ENCODE measurements around the gene GP5.

DNA sequence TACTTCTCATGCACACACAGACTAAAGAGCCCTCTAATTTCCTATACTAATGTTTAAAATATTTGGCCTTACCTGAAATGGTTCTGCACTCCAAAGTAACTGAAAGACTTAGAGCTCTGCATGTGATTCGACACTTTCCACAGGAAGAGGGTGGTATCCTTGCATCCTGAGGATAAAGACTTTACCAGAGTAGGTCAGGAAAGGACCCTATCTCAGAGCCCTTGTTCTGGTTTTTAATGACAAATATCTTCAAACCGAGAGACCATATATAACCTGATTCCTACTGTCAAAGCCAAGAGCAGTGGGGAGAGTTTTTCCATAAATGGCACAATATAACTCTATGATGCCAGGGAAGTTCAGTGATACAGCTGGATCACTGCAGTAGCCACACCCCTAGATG is at the start of gene GP5:
- TF ChIP-seq POLR2A (IDR thresholded peaks at IDR 0.05; ENCODE audit: insufficient read depth in 1 of 2, low read depth in 2 of 2, low read length in 2 of 2) = no peak
- TF ChIP-seq NBN (conservative IDR thresholded peaks at IDR 0.05) = no peak
- no peak for TF ChIP-seq CTCF (CRISPR knock-in tag; IDR thresholded peaks at IDR 0.05)
- TF ChIP-seq MEIS1 (CRISPR knock-in tag; IDR thresholded peaks at IDR 0.05; ENCODE audit: borderline replicate concordance) = no peak
- no peak for TF ChIP-seq HNF4A (CRISPR knock-in tag; IDR thresholded peaks at IDR 0.05)
- no peak for TF ChIP-seq MNT (IDR thresholded peaks at IDR 0.05)
- no peak for TF ChIP-seq ERF (CRISPR knock-in tag; IDR thresholded peaks at IDR 0.05)
- TF ChIP-seq, protein P1, sequence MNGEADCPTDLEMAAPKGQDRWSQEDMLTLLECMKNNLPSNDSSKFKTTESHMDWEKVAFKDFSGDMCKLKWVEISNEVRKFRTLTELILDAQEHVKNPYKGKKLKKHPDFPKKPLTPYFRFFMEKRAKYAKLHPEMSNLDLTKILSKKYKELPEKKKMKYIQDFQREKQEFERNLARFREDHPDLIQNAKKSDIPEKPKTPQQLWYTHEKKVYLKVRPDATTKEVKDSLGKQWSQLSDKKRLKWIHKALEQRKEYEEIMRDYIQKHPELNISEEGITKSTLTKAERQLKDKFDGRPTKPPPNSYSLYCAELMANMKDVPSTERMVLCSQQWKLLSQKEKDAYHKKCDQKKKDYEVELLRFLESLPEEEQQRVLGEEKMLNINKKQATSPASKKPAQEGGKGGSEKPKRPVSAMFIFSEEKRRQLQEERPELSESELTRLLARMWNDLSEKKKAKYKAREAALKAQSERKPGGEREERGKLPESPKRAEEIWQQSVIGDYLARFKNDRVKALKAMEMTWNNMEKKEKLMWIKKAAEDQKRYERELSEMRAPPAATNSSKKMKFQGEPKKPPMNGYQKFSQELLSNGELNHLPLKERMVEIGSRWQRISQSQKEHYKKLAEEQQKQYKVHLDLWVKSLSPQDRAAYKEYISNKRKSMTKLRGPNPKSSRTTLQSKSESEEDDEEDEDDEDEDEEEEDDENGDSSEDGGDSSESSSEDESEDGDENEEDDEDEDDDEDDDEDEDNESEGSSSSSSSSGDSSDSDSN (CRISPR knock-in tag; IDR thresholded peaks at IDR 0.05) = no peak
- no peak for TF ChIP-seq E2F1 (CRISPR knock-in tag; IDR thresholded peaks at IDR 0.05)
- TF ChIP-seq MYNN (CRISPR knock-in tag; IDR thresholded peaks at IDR 0.05; ENCODE audit: low read depth) = no peak
- no peak for TF ChIP-seq EP300 (IDR thresholded peaks at IDR 0.05; ENCODE audit: low read depth in 2 of 2, low read length in 2 of 2)
- no peak for TF ChIP-seq EP300 (CRISPR knock-in tag; IDR thresholded peaks at IDR 0.05; ENCODE audit: borderline replicate concordance)
- no peak for TF ChIP-seq MAFK (conservative IDR thresholded peaks at IDR 0.05 in 1 of 2, IDR thresholded peaks at IDR 0.05 in 1 of 2; ENCODE audit: low read length in 2 of 2)
- TF ChIP-seq RFX5 (IDR thresholded peaks at IDR 0.05; ENCODE audit: low read depth, low read length) = no peak
